ENCODE measurements around the gene PTGER3.
"Not testable (repeated sequence)": the region's sequence is repeated elsewhere in the genome, so short reads cannot be mapped to it uniquely, and the experiment has no call there.

The PTGER3 gene

DNA sequence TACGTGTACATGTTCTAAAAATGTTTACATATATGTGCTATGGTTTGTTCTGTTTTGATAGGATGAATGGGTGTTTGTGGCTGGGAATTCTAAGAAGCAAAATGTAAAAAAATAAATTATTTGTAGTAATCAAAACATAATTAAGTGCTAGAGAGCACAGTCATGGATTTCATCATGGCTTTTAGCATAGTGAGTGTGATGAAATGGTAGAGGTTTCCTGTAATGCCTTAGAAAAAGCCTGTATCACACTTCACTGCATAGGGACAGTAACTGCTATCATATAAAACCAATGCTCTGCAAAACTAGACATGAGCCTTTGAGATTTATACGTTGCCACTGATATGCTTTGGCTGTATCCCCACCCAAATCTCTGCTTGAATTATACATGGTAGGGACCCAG is 99.8 kb downstream of the PTGER3 start:
- no peak for DNase-seq (ENCODE audit: low read depth in 2 of 2)

DNA sequence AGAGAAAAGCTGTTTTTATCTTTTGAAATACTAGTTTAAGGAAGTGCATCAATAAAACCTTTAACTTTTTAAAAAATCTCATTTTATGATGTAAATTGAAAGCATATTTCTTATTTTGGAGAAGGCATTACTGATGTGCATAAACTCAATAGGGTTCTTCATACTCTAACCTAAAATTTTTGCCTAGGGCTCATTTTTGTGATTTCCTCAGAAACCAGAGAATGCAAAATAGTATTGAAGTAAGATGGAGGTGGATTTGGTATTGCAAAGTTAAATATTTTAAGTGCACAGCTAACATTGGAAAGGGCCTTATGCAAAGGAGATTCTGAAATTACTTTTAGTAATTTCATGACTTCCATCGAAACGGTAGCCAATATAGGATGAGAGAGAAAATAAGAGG is 101.9 kb downstream of the PTGER3 start:
- no peak for DNase-seq (ENCODE audit: low read depth in 2 of 2)

DNA sequence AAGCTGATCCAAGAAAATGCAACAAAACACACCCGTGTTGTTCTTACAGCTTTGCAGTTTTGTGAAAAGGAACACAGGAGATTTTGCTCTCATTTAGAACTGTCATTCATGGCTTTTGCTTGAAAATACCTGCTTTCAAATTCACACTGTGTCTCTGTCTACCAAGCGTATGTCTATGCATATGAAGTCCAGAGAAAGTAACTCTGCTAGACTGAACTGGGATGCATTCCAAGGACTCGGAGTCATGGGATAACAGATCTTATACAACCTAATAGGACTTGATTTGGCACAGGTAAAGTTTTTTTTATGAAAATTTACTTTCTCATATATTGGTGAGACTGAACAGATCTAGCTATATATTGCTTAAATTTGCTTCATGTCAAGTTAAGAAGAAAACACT is 102.4 kb downstream of the PTGER3 start:
- DNase-seq (ENCODE audit: low read depth in 2 of 2), result no peak

DNA sequence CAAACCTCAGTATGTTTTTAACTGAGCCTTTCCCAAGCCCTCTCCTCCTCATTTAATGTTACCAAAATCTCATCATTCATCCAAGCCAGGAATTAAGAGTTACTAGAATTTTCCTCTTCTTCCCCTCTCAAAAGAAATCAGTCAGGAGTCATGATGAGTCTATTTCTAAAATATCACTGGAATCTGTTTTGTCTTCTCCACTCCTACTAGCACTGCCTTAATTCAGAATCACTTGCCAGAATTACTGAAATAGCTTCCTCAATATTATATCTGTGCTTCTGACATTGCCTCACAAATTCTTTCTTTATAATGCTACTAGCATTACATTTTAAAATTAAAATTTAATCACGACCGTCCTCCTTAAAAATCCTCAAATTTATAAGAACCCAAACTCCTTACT is 106.1 kb downstream of the PTGER3 start:
- no peak for DNase-seq (ENCODE audit: low read depth in 2 of 2)

GRCh38 chr1:70940398-70940797 is 107.2 kb downstream of the PTGER3 start:
- not testable (repeated sequence) for DNase-seq (ENCODE audit: low read depth in 2 of 2)

DNA sequence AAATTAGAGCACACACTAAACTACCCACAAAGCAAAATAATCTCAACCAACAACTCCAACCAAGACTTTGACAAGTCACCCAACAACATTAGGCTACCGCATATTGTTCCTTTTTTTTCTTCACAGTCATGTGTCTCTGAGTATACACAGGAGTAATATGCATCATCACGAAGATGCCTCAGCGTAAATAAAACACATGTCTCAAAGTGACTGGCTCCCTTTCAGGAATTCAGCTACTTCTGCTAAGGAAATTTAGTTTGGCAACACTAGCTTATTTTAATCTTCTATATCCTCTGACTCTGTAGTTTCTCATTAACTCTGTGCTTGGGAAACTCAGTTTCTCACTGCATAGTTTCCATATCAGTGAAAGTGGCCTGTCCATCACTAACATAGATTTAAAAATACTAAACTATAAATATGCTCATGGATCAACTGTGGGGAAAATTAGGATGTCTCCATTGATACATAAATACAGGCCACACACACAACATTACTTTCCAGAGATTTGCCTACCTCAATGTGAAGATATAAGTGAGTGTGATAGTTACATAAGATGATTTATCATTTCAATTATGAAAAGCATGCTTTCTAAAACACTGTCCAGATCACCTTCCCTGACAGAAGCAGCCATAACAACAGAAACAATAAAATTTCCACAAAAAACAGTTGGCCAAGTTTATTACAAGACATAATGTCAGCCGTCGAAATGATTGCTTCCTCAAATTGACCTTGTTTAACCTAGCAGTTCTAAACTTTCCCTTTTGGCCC is 113.2 kb downstream of the PTGER3 start:
- no peak for DNase-seq (ENCODE audit: low read depth in 2 of 2)

DNA sequence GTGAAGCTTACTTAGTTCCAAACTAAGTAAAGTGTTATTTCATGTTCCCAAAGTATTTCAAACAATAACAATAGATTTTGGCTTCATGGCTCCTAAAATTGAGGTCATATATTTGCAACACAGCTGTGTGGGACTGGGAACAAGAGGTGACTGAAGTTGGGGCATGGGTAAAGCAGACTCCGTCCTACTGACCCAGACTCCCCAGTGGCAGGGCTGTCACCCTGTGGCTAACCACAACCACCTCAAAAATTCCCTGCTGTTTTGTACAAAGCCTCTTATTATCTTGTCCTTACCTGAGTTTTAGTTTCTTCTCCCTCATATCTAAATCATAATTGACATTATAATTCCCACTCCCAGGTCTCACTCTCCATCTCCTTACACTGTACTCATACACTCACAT is 117.6 kb downstream of the PTGER3 start:
- no peak for DNase-seq (ENCODE audit: low read depth in 2 of 2)

DNA sequence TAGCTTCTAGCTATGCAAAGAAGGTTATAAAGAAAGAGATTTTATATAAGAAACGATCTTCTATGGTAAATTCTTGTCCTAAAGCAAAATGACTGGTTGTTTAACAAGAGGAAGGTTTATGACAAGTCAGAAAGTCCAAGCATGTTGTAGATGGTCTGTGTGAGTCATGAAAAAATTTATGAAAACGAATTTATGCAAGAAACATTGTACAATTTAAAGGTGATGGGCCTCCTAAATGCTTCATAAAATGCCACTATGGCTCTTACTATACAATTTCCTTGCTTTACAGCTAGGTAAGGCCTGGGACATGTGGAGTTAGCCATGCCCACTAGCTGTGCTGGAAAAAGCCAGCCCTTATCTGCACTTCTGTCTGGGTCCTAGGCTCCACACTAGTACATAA is 125.4 kb downstream of the PTGER3 start:
- no peak for DNase-seq (ENCODE audit: low read depth in 2 of 2)
